HG03460 (cell line): ENCODE measurements around the gene TDRD1.
A peak's percentile ranks its signal among the peaks of the same experiment; 100 is the strongest.
"Not testable (repeated sequence)": the region's sequence is repeated elsewhere in the genome, so short reads cannot be mapped to it uniquely, and the experiment has no call there.

Source experiments
- ATAC-seq: cut with Tn5 transposase; IDR thresholded peaks from one replicate; pipeline ENCODE4 v1.9.1; 2021; ENCODE audit not compliant: unreplicated experiment

The TDRD1 gene

GRCh38 chr10:114179148-114179547, at the start of gene TDRD1:
TSS of gene TDRD1 (plus strand) at chr10:114179353. CDS start at chr10:114187832, 8,479 bp downstream.
- no peak for ATAC-seq

- peak; percentile 80 for ATAC-seq
Measured at GRCh38 chr10:114131094-114131493, 48.1 kb upstream of the TDRD1 start.

GRCh38 chr10:114135476-114135875, 43.7 kb upstream of the TDRD1 start:
- ATAC-seq = no peak

GRCh38 chr10:114138581-114138980, 40.6 kb upstream of the TDRD1 start:
- ATAC-seq = no peak

GRCh38 chr10:114140036-114140435, 39.1 kb upstream of the TDRD1 start:
- ATAC-seq = no peak

- ATAC-seq = not testable (repeated sequence)
Measured at GRCh38 chr10:114140827-114141226, 38.3 kb upstream of the TDRD1 start.

GRCh38 chr10:114142018-114142417, 37.1 kb upstream of the TDRD1 start:
- no peak for ATAC-seq

- no peak for ATAC-seq
Measured at GRCh38 chr10:114143160-114143559, 36.0 kb upstream of the TDRD1 start.

- not testable (repeated sequence) for ATAC-seq
Measured at GRCh38 chr10:114149476-114149875, 29.7 kb upstream of the TDRD1 start.

- no peak for ATAC-seq
Measured at GRCh38 chr10:114151486-114151885, 27.7 kb upstream of the TDRD1 start.

- no peak for ATAC-seq
Measured at GRCh38 chr10:114151892-114152291, 27.3 kb upstream of the TDRD1 start.

- no peak for ATAC-seq
Measured at GRCh38 chr10:114157912-114158311, 21.2 kb upstream of the TDRD1 start.

GRCh38 chr10:114163062-114163461, 16.1 kb upstream of the TDRD1 start:
- no peak for ATAC-seq

- no peak for ATAC-seq
Measured at GRCh38 chr10:114166043-114166442, 13.1 kb upstream of the TDRD1 start.

GRCh38 chr10:114166494-114166893, 12.7 kb upstream of the TDRD1 start:
- ATAC-seq = no peak

- no peak for ATAC-seq
Measured at GRCh38 chr10:114167985-114168384, 11.2 kb upstream of the TDRD1 start.

- no peak for ATAC-seq
Measured at GRCh38 chr10:114168450-114169009, 10.6 kb upstream of the TDRD1 start.

GRCh38 chr10:114172216-114172615, 6.9 kb upstream of the TDRD1 start:
- ATAC-seq = no peak

- no peak for ATAC-seq
Measured at GRCh38 chr10:114172776-114173602, 6.2 kb upstream of the TDRD1 start.

GRCh38 chr10:114173603-114173920, 5.6 kb upstream of the TDRD1 start:
- ATAC-seq = peak; percentile 3

- ATAC-seq = peak; percentile 99
Measured at GRCh38 chr10:114173921-114174694, 5.0 kb upstream of the TDRD1 start, which contains the start of gene CCDC186. TSS of gene CCDC186 (minus strand) at chr10:114174203. CDS start at chr10:114163268, 10,935 bp downstream.

- peak; percentile 17 for ATAC-seq
Measured at GRCh38 chr10:114174695-114175188, 4.4 kb upstream of the TDRD1 start.
